GM12878 (cell line): Measurements from ENCODE around the gene IRF2BP1. TPM values are rescaled to one million over a fixed set of nuclear protein-coding genes. Genes with fewer than 3 reads are reported as not detected.

Source experiments
- ATAC-seq: fragments of 200-7000 bp; cut with Tn5 transposase; 3 replicates; pipeline ENCODE4 v1.9.1; 2020; ENCODE audit warnings: mild to moderate bottlenecking, moderate library complexity
- BruUV-seq: library from RNA; stranded (reverse); fragments of 400-500 nt; replicated peaks from 2 replicates; lab custom pipeline; 2021; lab: Mats Ljungman, UMichigan
- CTCF ChIA-PET: fragments of 300-600 bp; sonication (Branson Sonifier 250); formaldehyde crosslinking; extraction: SDS; loops from one replicate; lab custom pipeline; 2021; ENCODE audit warnings: inconsistent platforms; lab: Yijun Ruan, JAX
- POLR2A ChIA-PET: fragments of 350-600 bp; formaldehyde crosslinking; extraction: SDS; loops from one replicate; lab custom pipeline; 2021; ENCODE audit warnings: inconsistent platforms; lab: Charles Lee
- RAD21 ChIA-PET: fragments of 300-600 bp; sonication (Branson Sonifier 250); formaldehyde crosslinking; loops from one replicate; lab custom pipeline; 2023; ENCODE audit warnings: antibody characterized with exemption; ENCODE audit not compliant: unreplicated experiment; lab: Charles Lee
- SMC1A ChIA-PET: fragments of 300-600 bp; sonication (Branson Sonifier 250); formaldehyde crosslinking; loops from one replicate; lab custom pipeline; 2023; ENCODE audit not compliant: unreplicated experiment, uncharacterized antibody; lab: Charles Lee
- DNase-seq: peaks from one replicate; pipeline ENCODE4 v3.0.0-alpha.2; 2011; ENCODE audit warnings: low read depth, low spot score
- FAIRE-seq: peaks from 3 replicates; lab custom pipeline; 2011; peaks lifted over from hg19 to GRCh38; lab: Jason Lieb, UNC
- H2AFZ ChIP-seq: 2 replicates; pipeline ENCODE4 v1.6.0; 2011; ENCODE audit warnings: low read depth, low read length, control low read depth; ENCODE audit not compliant: control insufficient read depth
- H3K27ac ChIP-seq: 2 replicates; pipeline ENCODE4 v1.5.1; 2011; ENCODE audit warnings: control low read depth; ENCODE audit not compliant: control insufficient read depth, insufficient read depth
- H3K27me3 ChIP-seq, 2 experiments: replicated peaks in 1 of 2; 2 replicates each; pipeline versions ENCODE4 v1.6.0 to v1.6.1; 2011; ENCODE audit warnings: low read length in 1 of 2; ENCODE audit not compliant: control insufficient read depth in 2 of 2, insufficient read depth in 2 of 2
- H3K36me3 ChIP-seq, 2 experiments: 2 replicates each; pipeline ENCODE4 v1.5.1; 2011; ENCODE audit warnings: low read length in 1 of 2; ENCODE audit not compliant: control insufficient read depth in 2 of 2, insufficient read depth in 2 of 2
- H3K4me1 ChIP-seq: 2 replicates; pipeline ENCODE4 v1.6.1; 2011; ENCODE audit warnings: mild to moderate bottlenecking, low read length, moderate library complexity, mixed read lengths; ENCODE audit not compliant: control insufficient read depth, insufficient read depth
- H3K4me2 ChIP-seq: 2 replicates; pipeline ENCODE4 v1.6.0; 2011; ENCODE audit warnings: control low read depth; ENCODE audit not compliant: control insufficient read depth, insufficient read depth
- H3K4me3 ChIP-seq: fragments of 200-600 bp; sonication (generic); 2 replicates; pipeline ENCODE4 v1.5.1; 2016
- H3K79me2 ChIP-seq: 2 replicates; pipeline ENCODE4 v1.6.0; 2011; ENCODE audit warnings: low read length; ENCODE audit not compliant: control insufficient read depth, insufficient read depth
- H3K9ac ChIP-seq: 2 replicates; pipeline ENCODE4 v1.8.0; 2011; ENCODE audit warnings: low read length, control low read depth, mixed read lengths; ENCODE audit not compliant: control insufficient read depth, insufficient read depth
- H3K9me3 ChIP-seq: replicated peaks from 3 replicates; pipeline ENCODE4 v1.5.1; 2011; ENCODE audit warnings: mild to moderate bottlenecking, low read length; ENCODE audit not compliant: control insufficient read depth, insufficient read depth
- H4K20me1 ChIP-seq: 2 replicates; pipeline ENCODE4 v1.6.0; 2011; ENCODE audit not compliant: control insufficient read depth, insufficient read depth
- E2F8 ChIP-seq: fragments of 450-650 bp; IDR thresholded peaks from 2 replicates; pipeline ENCODE4 v1.6.1; 2018; ENCODE audit warnings: mild to moderate bottlenecking, low read depth, moderate library complexity; ENCODE audit not compliant: partially characterized antibody
- KLF5 ChIP-seq: fragments of 450-650 bp; IDR thresholded peaks from 2 replicates; pipeline ENCODE4 v1.6.1; 2014; ENCODE audit warnings: mild to moderate bottlenecking; ENCODE audit not compliant: partially characterized antibody
- NBN ChIP-seq: fragments of 450-650 bp; IDR thresholded peaks from 2 replicates; pipeline ENCODE4 v1.6.1; 2016
- PAX5 ChIP-seq: IDR thresholded peaks from 2 replicates; pipeline ENCODE4 v1.6.1; 2011; ENCODE audit warnings: low read depth, low read length, borderline replicate concordance
- TARDBP ChIP-seq: IDR thresholded peaks from 2 replicates; pipeline ENCODE4 v1.6.1; 2016; ENCODE audit warnings: borderline replicate concordance
- WGBS: methylation state at CpG from one replicate; pipeline ENCODE4 v1.1.6; 2016; ENCODE audit warnings: low lambda C conversion rate; ENCODE audit not compliant: insufficient replicate concordance, insufficient coverage; ENCODE audit errors: missing lambda C conversion rate; 5-methylcytosine and 5-hydroxymethylcytosine counted together
- in situ Hi-C: fragments of 300-500 bp; cut with MboI; formaldehyde crosslinking; loops from 9 replicates; pipeline ENCODE4 v1.14.3; 2018; ENCODE audit warnings: mixed read lengths
- intact Hi-C: fragments of 100-400 bp; cut with micrococcal nuclease; formaldehyde crosslinking; loops from one replicate; pipeline ENCODE4 v1.14.2; 2022; ENCODE audit not compliant: unreplicated experiment
- polyA plus RNA-seq, 11 experiments: library from polyadenylated mRNA; depleted of rRNA in 4 of 11; unstranded in 6 of 11; stranded (reverse) in 5 of 11; fragments of >200 nt; fragmentation: Nextera tagmentation in 4 of 11; fragmentation: Illumina TruSeq in 1 of 11; extraction: Ambion mirVana in 4 of 11; extraction: Trizol in 1 of 11; gene quantifications; 1 replicate in 1 of 11; 2 replicates in 10 of 11; pipeline versions ENCODE4 v1.2.1 to v1.2.3, GENCODE V29; 2011 to 2016; ENCODE audit warnings: inconsistent platforms in 2 of 11, missing spikeins in 2 of 11, low read depth in 1 of 11
- total RNA-seq, 4 experiments: library from RNA; depleted of rRNA in 3 of 4; stranded (reverse); fragments of >200 nt in 3 of 4; fragmentation: Illumina TruSeq in 1 of 4; extraction: Trizol in 1 of 4; gene quantifications; 2 replicates each; pipeline versions ENCODE4 v1.2.1 to v1.2.3, GENCODE V29; 2013 to 2021
- TF ChIP-seq, protein P1 (sequence below): fragments of 450-650 bp; conservative IDR thresholded peaks from 2 replicates; pipeline ENCODE4 v1.6.1; 2017; ENCODE audit warnings: mild to moderate bottlenecking, moderate library complexity
- TF ChIP-seq, protein P2 (sequence below): fragments of 450-650 bp; formaldehyde crosslinking; IDR thresholded peaks from 2 replicates; pipeline ENCODE4 v1.4.0; 2020; ENCODE audit warnings: mild to moderate bottlenecking, moderate library complexity

Gene IRF2BP1
- total and polyA plus RNA-seq, 10 of the 15 experiments (the other 5 are each of a cell fraction or from before 2014, with no cell fraction given) = 0.31 to 24.4 (median 4.4) TPM

DNA sequence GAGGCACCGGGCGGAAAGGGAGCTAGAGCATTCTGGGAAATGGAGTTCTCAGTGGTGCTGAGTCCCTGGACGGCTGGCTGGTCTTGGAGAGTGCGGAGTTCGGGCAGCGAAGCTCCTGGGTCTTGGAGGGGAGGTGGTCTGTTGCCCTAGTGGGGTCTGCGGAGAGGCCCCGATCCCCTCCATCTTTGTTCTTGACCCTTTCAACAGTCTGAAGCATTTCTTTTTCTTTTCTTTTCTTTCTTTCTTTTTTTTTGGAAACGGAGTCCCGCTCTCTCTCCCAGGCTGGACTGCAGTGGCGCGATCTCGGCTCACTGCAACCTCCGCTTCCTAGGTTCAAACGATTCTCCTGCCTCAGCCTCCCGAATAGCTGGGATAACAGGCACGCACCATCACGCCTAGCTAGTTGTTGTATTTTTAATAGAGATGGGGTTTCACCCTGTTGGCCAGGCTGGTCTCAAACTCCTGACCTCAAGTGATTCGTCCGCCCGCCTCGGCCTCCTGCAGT lies 22.6 kb downstream of the IRF2BP1 start:
- H3K4me1 ChIP-seq = peaks cover 5% of the 10 kb centered on the region
- H3K9ac ChIP-seq = peak overlapping the region; percentile 20; the same call in 1 of the 2 replicates
- no peaks in the 10 kb centered on the region for H3K9me3 ChIP-seq
- ChIA-PET SMC1A (interaction anchor here (0.8 to 10.0 kb wide), 9 partner anchors 13 to 94 kb away, joined by 3 to 98 read pairs (median 5); partner anchors contain the start of genes IRF2BP1, MYPOP and SIX5), POLR2A (interaction anchor here (0.6 to 8.2 kb wide), 18 partner anchors 8 to 235 kb away, joined by 3 to 178 read pairs (median 4); partner anchors contain the start of genes CCDC61, IRF2BP1, MYPOP and SIX5), RAD21 (interaction anchor here (0.6 to 5.2 kb wide), 14 partner anchors 9 to 165 kb away, joined by 3 to 159 read pairs (median 5); partner anchors contain the start of genes CCDC61, DMWD, FBXO46 and IRF2BP1), CTCF (interaction anchor here (0.9 to 9.2 kb wide), 16 partner anchors 11 to 165 kb away, joined by 3 to 194 read pairs (median 4); partner anchors contain the start of genes IRF2BP1, MYPOP and SIX5)
- peak overlapping the region; percentile 97 for H2AFZ ChIP-seq
- H3K79me2 ChIP-seq = peaks cover 27% of the 10 kb centered on the region
- BruUV-seq = no TSS peak
- FAIRE-seq = no peak
- H3K27ac ChIP-seq = no peak overlapping the region
- intact Hi-C loops (loop anchor here (1.0 kb wide), 2 partner anchors 19 to 23 kb away; partner anchors contain the start of gene IRF2BP1), in situ Hi-C loops (no loop called here)
- peaks cover 0 to 6% of the 10 kb centered on the region in 2 experiments; a peak in 2 of 4 replicates for H3K27me3 ChIP-seq
- H3K4me2 ChIP-seq = peak overlapping the region; percentile 98
- peaks cover 0 to 4% of the 10 kb centered on the region in 2 experiments; a peak in 1 of 4 replicates for H3K36me3 ChIP-seq
- H4K20me1 ChIP-seq = no peaks in the 10 kb centered on the region
- DNase-seq = no peak
- 8% methylated on average over 22 of the region's 22 CpGs for WGBS
- ATAC-seq = no peak
- TF ChIP-seq TARDBP (peak; percentile 82; the same call in 1 of the 2 replicates), PAX5 (peak; percentile 61; the same call in 1 of the 2 replicates), KLF5 (peak; percentile 29), E2F8 (peak; percentile 5), NBN (peak; percentile 17; the same call in 1 of the 2 replicates)
- TF ChIP-seq, protein P1, sequence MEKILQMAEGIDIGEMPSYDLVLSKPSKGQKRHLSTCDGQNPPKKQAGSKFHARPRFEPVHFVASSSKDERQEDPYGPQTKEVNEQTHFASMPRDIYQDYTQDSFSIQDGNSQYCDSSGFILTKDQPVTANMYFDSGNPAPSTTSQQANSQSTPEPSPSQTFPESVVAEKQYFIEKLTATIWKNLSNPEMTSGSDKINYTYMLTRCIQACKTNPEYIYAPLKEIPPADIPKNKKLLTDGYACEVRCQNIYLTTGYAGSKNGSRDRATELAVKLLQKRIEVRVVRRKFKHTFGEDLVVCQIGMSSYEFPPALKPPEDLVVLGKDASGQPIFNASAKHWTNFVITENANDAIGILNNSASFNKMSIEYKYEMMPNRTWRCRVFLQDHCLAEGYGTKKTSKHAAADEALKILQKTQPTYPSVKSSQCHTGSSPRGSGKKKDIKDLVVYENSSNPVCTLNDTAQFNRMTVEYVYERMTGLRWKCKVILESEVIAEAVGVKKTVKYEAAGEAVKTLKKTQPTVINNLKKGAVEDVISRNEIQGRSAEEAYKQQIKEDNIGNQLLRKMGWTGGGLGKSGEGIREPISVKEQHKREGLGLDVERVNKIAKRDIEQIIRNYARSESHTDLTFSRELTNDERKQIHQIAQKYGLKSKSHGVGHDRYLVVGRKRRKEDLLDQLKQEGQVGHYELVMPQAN = no peak
- TF ChIP-seq, protein P2, sequence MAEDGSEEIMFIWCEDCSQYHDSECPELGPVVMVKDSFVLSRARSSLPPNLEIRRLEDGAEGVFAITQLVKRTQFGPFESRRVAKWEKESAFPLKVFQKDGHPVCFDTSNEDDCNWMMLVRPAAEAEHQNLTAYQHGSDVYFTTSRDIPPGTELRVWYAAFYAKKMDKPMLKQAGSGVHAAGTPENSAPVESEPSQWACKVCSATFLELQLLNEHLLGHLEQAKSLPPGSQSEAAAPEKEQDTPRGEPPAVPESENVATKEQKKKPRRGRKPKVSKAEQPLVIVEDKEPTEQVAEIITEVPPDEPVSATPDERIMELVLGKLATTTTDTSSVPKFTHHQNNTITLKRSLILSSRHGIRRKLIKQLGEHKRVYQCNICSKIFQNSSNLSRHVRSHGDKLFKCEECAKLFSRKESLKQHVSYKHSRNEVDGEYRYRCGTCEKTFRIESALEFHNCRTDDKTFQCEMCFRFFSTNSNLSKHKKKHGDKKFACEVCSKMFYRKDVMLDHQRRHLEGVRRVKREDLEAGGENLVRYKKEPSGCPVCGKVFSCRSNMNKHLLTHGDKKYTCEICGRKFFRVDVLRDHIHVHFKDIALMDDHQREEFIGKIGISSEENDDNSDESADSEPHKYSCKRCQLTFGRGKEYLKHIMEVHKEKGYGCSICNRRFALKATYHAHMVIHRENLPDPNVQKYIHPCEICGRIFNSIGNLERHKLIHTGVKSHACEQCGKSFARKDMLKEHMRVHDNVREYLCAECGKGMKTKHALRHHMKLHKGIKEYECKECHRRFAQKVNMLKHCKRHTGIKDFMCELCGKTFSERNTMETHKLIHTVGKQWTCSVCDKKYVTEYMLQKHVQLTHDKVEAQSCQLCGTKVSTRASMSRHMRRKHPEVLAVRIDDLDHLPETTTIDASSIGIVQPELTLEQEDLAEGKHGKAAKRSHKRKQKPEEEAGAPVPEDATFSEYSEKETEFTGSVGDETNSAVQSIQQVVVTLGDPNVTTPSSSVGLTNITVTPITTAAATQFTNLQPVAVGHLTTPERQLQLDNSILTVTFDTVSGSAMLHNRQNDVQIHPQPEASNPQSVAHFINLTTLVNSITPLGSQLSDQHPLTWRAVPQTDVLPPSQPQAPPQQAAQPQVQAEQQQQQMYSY (CRISPR knock-in tag) = no peak
- H3K4me3 ChIP-seq = peak overlapping the region; percentile 69
